HUES48 (cell line): ENCODE measurements around the gene ZFC3H1.

Experiments
- H3K27ac ChIP-seq: one replicate; pipeline ENCODE4 v1.7.0; 2013; ENCODE audit warnings: low read depth, low read length, inconsistent platforms
- H3K27me3 ChIP-seq: 2 replicates; pipeline ENCODE4 v1.6.1; 2013; ENCODE audit warnings: mild to moderate bottlenecking, low read length; ENCODE audit not compliant: control insufficient read depth, insufficient read depth
- H3K36me3 ChIP-seq: 2 replicates; pipeline ENCODE4 v1.6.1; 2013; ENCODE audit warnings: low read length; ENCODE audit not compliant: control insufficient read depth, insufficient read depth
- H3K4me1 ChIP-seq: 2 replicates; pipeline ENCODE4 v1.6.1; 2013; ENCODE audit warnings: mild to moderate bottlenecking, low read length; ENCODE audit not compliant: control insufficient read depth, insufficient read depth
- H3K4me3 ChIP-seq: 2 replicates; pipeline ENCODE4 v1.5.1; 2013; ENCODE audit warnings: mild to moderate bottlenecking, low read depth, low read length
- H3K9ac ChIP-seq: 2 replicates; pipeline ENCODE4 v1.6.1; 2013; ENCODE audit warnings: mild to moderate bottlenecking, low read depth, low read length, moderate library complexity
- H3K9me3 ChIP-seq: 2 replicates; pipeline ENCODE4 v1.6.1; 2013; ENCODE audit warnings: low read length; ENCODE audit not compliant: control insufficient read depth, insufficient read depth

Gene ZFC3H1

DNA sequence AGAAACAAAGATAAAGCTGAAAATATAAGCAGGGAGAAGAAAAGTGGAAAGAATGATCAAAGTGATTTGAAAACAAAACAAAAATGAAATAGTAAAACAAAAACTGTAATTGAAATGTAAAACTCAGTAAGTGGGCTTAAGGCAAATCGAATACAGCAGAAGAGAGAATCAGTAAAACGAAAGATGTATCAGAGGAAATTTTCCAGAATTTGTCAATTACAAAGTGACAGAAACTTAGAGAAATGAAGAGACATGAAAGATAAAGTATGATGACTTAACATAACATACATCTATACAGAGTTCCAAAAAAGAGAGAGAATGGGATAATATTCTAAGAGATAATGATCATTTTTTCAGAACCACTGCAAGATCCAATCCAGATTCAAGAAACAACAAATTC is 10.5 kb downstream of the ZFC3H1 start:
- H3K27me3 ChIP-seq = no peaks in the 10 kb centered on the region

DNA sequence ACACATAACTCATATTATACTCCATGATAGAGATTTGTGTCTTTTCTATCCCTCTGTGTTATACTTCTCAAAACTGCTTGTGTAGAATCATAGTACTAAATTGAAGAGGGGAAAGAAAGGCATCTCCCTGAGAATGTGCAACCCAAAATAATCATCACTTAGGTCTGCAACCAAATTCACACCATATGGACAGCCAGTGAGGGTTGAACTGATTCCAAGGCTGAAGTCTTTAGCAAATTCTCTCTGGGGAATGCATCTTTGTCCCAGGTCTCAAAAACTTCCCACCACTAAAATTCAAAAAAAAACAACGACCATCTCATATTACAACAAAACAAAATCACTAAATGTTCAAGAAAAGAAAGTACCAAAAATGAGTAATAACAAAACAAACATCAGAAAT is 11.0 kb downstream of the ZFC3H1 start:
- H3K27ac ChIP-seq = no peak overlapping the region
- no peaks in the 10 kb centered on the region for H3K27me3 ChIP-seq
- no peak overlapping the region for H3K4me3 ChIP-seq
- peaks cover 11% of the 10 kb centered on the region; the same call in 1 of the 2 replicates for H3K9me3 ChIP-seq
- no peak overlapping the region for H3K9ac ChIP-seq
- no peaks in the 10 kb centered on the region for H3K4me1 ChIP-seq
- peaks cover 79% of the 10 kb centered on the region for H3K36me3 ChIP-seq

More for the DNA sequence above, 10.5 kb downstream of the ZFC3H1 start:
- no peak overlapping the region for H3K4me3 ChIP-seq
- H3K4me1 ChIP-seq = no peaks in the 10 kb centered on the region
- H3K27ac ChIP-seq = no peak overlapping the region
- peaks cover 78% of the 10 kb centered on the region for H3K36me3 ChIP-seq
- H3K9me3 ChIP-seq = peaks cover 11% of the 10 kb centered on the region; the same call in 1 of the 2 replicates
- H3K9ac ChIP-seq = no peak overlapping the region

DNA sequence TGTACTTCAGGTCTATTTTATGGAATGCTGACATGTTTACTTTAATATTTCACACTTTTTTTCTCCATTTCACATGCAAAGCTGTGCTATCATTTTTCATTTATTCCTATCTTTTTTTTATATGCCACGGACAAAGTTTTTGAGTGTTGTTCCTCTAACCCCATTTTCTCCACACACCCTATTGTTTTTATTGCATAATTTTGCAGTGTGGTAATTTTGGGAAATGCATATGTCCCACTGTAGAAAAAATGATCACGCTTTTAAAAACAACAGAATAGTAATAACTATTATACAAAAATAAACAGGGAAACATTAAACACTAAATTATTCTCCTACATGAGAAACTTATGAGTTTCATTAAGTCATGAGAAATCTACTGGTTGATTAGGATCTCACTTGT is 14.2 kb downstream of the ZFC3H1 start:
- H3K4me1 ChIP-seq = no peaks in the 10 kb centered on the region
- H3K9ac ChIP-seq = no peak overlapping the region
- peaks cover 7% of the 10 kb centered on the region; the same call in 1 of the 2 replicates for H3K9me3 ChIP-seq
- H3K27ac ChIP-seq = no peak overlapping the region
- H3K36me3 ChIP-seq = peaks cover 79% of the 10 kb centered on the region
- H3K4me3 ChIP-seq = no peak overlapping the region
- H3K27me3 ChIP-seq = no peaks in the 10 kb centered on the region

DNA sequence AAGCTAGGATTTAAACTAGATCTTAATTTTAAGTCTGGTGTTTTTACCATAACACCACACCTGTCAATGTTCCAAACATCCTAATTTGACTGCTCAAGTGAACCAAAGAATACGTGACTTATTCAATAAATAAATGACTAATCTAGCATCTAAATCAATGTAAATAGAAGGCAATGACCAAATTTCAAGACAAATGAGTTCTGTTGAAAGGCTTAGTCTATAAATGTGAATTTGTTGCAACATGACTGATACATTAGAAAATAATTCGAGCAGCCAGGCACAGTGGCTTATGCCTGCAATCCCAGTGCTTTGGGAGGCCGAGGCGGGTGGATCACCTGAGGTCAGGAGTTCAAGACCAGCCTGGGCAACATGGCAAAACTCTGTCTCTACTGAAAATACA is 15.1 kb downstream of the ZFC3H1 start:
- Histone ChIP-seq H3K27me3 (no peaks in the 10 kb centered on the region), H3K9me3 (no peaks in the 10 kb centered on the region; the same call in 1 of the 2 replicates), H3K36me3 (peaks cover 81% of the 10 kb centered on the region)

DNA sequence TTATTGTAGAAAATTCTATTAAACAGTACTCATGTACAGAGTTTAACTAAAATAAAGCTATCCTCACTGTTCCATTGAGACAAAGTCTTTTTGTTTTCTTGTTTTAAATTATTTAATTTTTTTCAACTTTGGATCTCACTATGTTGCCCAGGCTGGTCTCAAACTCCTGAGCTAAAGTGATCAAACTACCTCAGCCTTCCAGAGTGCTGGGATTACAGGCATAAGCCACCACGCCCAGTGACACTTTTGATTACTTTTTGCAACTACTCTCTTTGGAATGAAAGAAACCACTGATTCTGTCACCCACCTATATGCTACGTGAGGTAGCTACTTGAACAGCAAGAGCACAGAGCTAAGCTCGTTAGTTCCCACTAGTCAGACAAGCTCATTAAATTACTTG is 17.1 kb downstream of the ZFC3H1 start:
- Histone ChIP-seq H3K4me3 (no peak overlapping the region), H3K36me3 (peaks cover 84% of the 10 kb centered on the region), H3K27me3 (no peaks in the 10 kb centered on the region)

More for the DNA sequence above, 15.1 kb downstream of the ZFC3H1 start:
- no peaks in the 10 kb centered on the region for H3K4me1 ChIP-seq
- H3K9ac ChIP-seq = no peak overlapping the region
- no peak overlapping the region for H3K27ac ChIP-seq
- H3K4me3 ChIP-seq = no peak overlapping the region

DNA sequence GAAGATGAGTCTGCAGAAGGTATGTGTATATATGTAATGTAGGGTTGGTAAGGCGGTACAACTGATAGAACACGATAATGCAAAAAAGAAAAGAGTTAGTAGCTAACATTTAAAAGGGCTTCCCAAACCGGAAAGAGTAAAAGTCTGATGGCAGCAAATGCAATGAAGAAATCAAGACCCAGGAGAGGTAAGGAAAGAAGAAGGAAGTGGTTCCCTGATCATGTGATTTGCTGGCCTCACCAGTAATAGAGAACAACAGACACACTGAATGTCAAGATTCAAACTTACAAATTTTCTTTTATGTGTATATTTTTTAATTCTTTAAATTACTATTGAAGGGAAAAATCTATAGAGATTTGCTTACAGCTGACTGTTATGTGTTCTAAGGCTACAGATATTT is 18.4 kb downstream of the ZFC3H1 start:
- Histone ChIP-seq H3K4me1 (no peaks in the 10 kb centered on the region), H3K36me3 (peaks cover 86% of the 10 kb centered on the region), H3K27me3 (no peaks in the 10 kb centered on the region)

More for the DNA sequence above, 17.1 kb downstream of the ZFC3H1 start:
- Histone ChIP-seq H3K9me3 (no peaks in the 10 kb centered on the region), H3K4me1 (no peaks in the 10 kb centered on the region), H3K27ac (no peak overlapping the region), H3K9ac (no peak overlapping the region)

DNA sequence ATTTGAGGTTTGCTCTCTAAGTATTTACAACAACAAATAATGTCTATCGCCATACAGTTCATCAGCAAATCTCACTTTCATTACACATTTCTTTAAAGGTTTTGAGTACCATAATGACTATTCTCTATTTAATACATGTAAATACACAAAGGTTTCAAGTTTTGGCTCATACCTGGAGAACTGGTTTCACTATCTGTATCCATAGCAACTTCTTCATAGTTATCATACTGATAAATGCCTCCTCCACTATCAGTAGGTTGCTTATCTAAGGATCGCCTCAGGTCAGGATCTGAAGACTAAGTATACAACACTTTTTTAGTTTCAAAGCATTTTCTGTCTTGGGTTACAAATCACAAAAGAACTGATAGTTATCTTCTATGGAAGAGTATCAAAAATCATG is 21.4 kb downstream of the ZFC3H1 start:
- Histone ChIP-seq H3K4me1 (no peaks in the 10 kb centered on the region), H3K9me3 (no peaks in the 10 kb centered on the region), H3K36me3 (peaks cover 93% of the 10 kb centered on the region), H3K27me3 (no peaks in the 10 kb centered on the region), H3K4me3 (no peak overlapping the region), H3K9ac (no peak overlapping the region), H3K27ac (no peak overlapping the region)

More for the DNA sequence above, 18.4 kb downstream of the ZFC3H1 start:
- Histone ChIP-seq H3K27ac (no peak overlapping the region), H3K9ac (no peak overlapping the region), H3K9me3 (no peaks in the 10 kb centered on the region), H3K4me3 (no peak overlapping the region)

DNA sequence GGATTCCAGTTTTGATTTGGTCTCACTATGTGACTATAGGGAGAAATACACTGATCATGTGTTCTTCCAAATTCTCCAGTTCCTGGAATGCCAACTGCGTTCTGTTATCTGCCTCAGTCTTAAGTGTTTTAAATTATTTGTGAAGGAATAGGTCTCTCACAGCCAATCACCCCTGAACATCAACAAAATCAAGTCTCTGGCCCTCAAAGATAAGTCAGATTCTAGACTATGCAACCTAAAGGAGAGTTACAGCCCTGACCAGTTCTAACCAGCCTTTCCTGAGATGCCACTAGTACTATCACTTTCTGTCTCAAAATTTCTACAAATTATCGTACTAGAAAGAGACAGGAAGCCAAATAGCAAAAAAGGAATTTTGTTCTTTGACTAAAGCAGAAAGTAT is 22.3 kb downstream of the ZFC3H1 start:
- Histone ChIP-seq H3K4me1 (no peaks in the 10 kb centered on the region), H3K9me3 (no peaks in the 10 kb centered on the region), H3K4me3 (no peak overlapping the region), H3K27ac (no peak overlapping the region), H3K36me3 (peaks cover 87% of the 10 kb centered on the region), H3K27me3 (no peaks in the 10 kb centered on the region), H3K9ac (no peak overlapping the region)

DNA sequence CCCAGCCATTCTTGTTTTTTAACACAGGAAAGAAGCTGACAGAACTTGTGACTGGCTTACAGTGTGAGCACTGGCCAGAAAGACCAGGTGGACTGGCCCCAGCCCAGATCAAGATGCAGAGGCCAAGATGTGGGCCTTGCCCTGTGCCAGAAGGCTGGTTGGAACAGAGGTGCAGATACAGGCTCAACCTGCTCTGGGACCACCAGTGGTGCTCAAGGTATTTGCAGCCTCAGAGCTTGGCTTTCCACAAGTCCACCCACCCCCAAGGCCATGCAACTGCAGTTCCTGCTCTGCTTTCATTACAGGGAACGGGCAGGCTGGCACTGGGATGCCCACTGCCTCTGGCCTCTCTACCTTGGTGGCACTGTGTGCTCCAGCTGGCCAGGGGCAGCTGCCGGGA is 23.3 kb downstream of the ZFC3H1 start:
- Histone ChIP-seq H3K36me3 (peaks cover 87% of the 10 kb centered on the region), H3K9ac (no peak overlapping the region), H3K27me3 (no peaks in the 10 kb centered on the region), H3K27ac (no peak overlapping the region), H3K4me3 (no peak overlapping the region), H3K9me3 (no peaks in the 10 kb centered on the region), H3K4me1 (no peaks in the 10 kb centered on the region)

DNA sequence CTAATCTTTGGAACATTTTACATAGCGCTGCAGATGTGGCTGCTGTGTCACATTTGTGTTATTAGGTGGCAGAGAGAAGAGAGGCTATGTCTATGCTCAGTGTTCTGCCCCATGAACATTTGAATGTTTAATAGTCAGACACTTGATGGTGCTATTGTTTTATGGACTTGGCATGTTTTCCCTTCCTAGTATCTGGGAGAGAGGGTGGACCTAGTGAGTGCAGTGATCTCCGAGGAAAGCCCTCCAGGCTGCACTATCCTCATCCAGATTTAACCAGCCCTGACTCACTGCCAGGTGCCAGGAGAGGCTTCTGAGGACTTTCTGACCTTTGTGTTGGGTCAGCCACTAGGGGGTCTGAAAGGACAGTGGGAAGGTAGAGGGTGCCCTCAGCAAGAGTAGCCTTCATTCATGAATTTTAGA is 24.3 kb downstream of the ZFC3H1 start:
- H3K27me3 ChIP-seq = no peaks in the 10 kb centered on the region
- H3K27ac ChIP-seq = peak overlapping the region; percentile 9
- no peak overlapping the region for H3K9ac ChIP-seq
- H3K36me3 ChIP-seq = peaks cover 87% of the 10 kb centered on the region
- no peak overlapping the region for H3K4me3 ChIP-seq
- H3K4me1 ChIP-seq = no peaks in the 10 kb centered on the region
- no peaks in the 10 kb centered on the region for H3K9me3 ChIP-seq

DNA sequence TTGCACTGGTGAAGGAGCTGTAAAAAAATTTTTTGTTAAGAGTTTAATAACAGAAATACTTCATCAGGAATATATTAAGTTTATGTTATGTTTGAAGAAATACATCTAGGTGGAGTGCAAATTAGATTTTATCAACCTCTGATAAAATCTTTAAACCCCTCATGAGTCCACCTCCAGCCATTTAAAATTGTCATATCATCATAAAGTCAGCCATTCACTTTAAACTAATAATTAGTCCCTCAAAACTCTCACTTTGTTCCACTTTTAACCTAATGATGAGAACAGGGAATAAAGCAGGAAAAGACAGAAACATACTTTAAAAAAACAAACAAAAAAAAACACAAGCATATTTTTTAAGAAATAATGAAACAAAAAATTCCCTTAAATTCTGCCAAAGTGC is 25.1 kb downstream of the ZFC3H1 start:
- H3K27me3 ChIP-seq = no peaks in the 10 kb centered on the region
- no peaks in the 10 kb centered on the region for H3K4me1 ChIP-seq
- no peak overlapping the region for H3K4me3 ChIP-seq
- no peak overlapping the region for H3K9ac ChIP-seq
- no peaks in the 10 kb centered on the region for H3K9me3 ChIP-seq
- H3K36me3 ChIP-seq = peaks cover 87% of the 10 kb centered on the region
- H3K27ac ChIP-seq = no peak overlapping the region

DNA sequence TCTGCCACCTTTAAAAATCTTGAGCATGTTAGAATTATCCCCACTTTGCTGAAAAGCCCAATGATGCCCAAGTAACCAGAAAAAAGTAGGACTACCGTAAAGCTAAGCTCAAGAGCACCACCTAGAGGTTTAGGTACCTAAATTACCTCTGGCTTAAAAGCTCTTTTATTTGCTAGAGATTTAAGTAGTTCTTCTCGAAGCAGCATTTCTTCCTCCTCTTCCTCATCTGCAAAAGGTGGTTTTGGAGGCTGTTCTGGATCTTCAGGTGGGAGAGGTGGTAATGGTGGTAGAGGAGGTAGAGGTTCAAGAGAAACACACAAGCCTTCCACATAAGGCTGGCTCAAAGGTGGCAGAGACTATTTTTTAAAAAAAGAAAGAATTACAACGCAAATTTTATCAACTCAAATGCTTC is 26.9 kb downstream of the ZFC3H1 start:
- Histone ChIP-seq H3K36me3 (peaks cover 87% of the 10 kb centered on the region), H3K9ac (no peak overlapping the region)

More for the DNA sequence above, 26.9 kb downstream of the ZFC3H1 start:
- Histone ChIP-seq H3K27me3 (no peaks in the 10 kb centered on the region), H3K4me3 (no peak overlapping the region), H3K27ac (no peak overlapping the region), H3K4me1 (no peaks in the 10 kb centered on the region), H3K9me3 (no peaks in the 10 kb centered on the region)
